GM21390 (cell line): ENCODE results near the gene PLCL2.
A peak's percentile ranks its signal among the peaks of the same experiment; 100 is the strongest.

ENCODE experiments used
- ATAC-seq: cut with Tn5 transposase; IDR thresholded peaks from one replicate; pipeline ENCODE4 v1.9.1; 2021; ENCODE audit not compliant: unreplicated experiment

Gene PLCL2

GRCh38 chr3:17007284-17007683 is 122.5 kb downstream of the PLCL2 start:
- no peak for ATAC-seq

- ATAC-seq, result no peak
Observed at GRCh38 chr3:17009826-17010225, 125.1 kb downstream of the PLCL2 start.

DNA sequence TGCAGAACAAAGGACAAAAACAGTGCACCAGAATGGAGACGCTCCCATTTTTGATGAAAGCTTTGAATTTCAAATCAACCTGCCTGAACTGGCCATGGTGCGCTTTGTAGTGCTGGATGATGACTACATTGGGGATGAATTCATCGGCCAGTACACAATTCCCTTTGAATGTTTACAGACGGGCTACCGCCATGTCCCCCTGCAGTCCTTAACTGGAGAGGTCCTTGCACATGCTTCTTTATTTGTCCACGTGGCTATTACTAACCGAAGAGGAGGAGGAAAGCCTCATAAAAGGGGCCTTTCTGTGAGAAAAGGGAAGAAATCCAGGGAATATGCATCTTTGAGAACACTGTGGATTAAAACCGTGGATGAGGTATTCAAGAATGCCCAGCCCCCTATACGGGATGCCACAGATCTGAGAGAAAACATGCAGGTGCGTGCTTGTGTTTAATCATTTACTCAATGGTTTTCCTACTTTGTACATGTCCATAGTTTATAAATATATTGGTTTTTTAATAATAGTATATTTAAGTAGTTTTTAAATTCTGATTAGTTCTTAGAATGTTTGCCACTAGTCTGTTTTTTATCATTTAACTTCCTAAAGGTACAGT is 127.1 kb downstream of the PLCL2 start:
- no peak for ATAC-seq

- ATAC-seq, result no peak
Observed at GRCh38 chr3:17013050-17013449, 128.3 kb downstream of the PLCL2 start.

GRCh38 chr3:17013571-17013970 is 128.8 kb downstream of the PLCL2 start:
- ATAC-seq, result no peak

DNA sequence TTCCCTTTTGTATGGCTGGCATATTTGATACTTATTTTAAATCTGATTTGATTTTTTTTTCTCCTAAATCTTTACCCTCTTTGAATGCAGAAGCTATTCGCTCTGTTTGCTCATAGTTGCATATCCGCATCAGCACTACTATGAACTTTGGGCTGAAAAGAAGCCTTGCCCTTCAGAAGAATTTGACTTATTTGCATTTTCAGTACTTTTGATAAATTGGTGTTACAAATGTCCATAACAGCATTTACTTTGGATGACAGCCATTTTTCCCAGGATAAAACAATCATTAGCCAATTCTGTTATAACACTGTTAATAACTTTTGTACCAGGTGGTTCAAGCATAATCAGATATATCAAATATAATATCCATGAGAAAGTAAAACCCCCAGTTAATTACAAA is 129.5 kb downstream of the PLCL2 start:
- no peak for ATAC-seq

DNA sequence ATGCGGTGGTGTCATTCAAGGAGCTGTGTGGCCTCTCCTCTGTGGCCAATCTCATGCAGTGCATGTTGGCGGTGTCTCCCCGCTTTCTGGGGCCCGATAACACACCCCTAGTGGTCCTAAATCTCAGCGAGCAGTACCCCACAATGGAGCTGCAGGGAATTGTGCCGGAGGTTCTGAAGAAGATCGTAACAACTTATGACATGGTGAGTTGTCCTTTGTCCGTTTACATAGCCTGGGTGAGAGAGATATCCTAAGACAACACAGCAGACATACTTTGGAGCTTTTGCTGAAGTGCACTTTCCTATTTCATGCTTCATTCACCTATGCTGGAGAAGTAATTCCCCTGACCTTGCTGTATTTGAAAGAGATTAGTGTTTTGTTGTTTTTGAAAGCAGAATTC is 130.0 kb downstream of the PLCL2 start:
- ATAC-seq, result no peak

GRCh38 chr3:17021614-17022013 is 136.9 kb downstream of the PLCL2 start:
- no peak for ATAC-seq

- ATAC-seq, result peak; percentile 94
Observed at GRCh38 chr3:17023006-17023664, 138.4 kb downstream of the PLCL2 start.

- no peak for ATAC-seq
Observed at GRCh38 chr3:17025594-17026139, 140.9 kb downstream of the PLCL2 start.

DNA sequence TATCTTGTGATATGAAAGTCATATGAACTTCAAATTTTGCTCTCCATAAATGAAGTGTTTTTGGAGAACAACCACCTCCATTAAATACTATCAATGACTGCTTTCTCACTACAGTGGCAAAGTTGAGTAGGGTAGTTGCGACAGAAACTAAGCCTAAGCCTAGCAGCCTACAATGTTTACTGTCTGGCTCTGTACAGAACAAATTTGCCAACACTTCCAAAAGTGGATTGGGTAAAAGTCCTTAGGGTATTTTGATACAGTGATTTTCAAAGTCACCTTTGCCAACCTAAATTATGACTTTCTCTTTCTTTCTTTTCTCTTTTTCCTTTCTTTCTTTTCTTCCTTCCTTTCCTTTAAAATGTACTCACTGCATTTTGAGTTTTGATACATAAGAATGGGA is 142.6 kb downstream of the PLCL2 start:
- no peak for ATAC-seq

- no peak for ATAC-seq
Observed at GRCh38 chr3:17028363-17028762, 143.6 kb downstream of the PLCL2 start.

GRCh38 chr3:17030438-17030837 is 145.7 kb downstream of the PLCL2 start:
- no peak for ATAC-seq

GRCh38 chr3:17030956-17031652 is 146.3 kb downstream of the PLCL2 start:
- ATAC-seq, result no peak

GRCh38 chr3:17032407-17033034 is 147.8 kb downstream of the PLCL2 start:
- no peak for ATAC-seq

GRCh38 chr3:17033516-17034168 is 148.9 kb downstream of the PLCL2 start:
- ATAC-seq, result no peak

DNA sequence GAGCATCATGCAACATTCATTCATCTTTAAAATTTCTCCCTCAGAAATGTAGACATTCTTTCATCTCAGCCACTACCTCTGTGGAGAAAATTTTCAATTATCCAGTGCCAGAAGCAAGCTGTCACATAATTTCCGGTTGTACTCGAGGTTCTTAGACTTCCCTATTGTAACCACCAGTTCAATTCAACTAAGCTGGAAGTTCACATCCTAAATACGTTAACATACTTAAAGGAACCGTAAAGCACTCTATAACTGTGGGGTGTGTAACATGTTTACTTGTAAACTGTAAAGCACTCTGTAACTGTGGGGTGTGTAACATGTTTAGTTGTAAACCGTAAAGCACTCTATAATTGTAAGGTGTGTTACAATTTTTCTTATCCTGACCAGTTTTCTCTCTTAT is 150.3 kb downstream of the PLCL2 start:
- no peak for ATAC-seq

DNA sequence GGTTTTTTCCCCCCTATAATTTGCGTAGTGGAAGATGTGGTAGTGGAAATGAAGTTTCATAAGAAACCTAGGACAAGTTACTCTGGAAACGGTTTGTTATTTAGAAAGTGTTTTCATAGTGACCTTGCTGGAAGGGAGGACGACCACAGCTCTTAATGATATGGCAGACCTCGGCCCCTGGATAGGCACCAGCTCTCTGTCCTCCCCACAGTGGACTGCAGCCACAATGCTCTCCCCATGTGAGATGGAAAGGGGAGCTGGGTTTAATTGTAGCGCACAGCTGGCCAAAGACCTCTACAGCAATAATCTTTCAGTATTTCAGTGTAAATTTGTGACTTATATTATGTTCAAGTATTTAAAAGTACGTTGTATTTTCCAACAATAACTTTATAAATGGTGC is 151.2 kb downstream of the PLCL2 start:
- no peak for ATAC-seq

DNA sequence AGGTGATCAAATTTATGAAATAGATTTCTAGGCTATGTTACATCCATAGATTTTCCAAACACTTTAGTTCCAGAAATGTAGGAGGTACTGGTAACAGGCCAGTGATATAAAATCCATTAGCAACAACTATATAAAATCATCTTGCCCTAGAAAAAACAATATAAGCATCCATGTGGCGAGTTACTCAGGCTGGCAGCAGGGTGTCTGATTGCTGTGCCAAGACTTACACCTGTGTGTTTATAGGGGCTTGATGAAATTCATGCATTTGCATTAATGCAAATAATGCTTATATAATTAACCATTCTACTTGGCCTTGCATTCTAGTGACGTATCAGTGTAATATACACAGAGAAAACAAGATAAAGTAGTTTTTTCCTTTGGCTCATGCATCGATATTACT is 153.4 kb downstream of the PLCL2 start:
- ATAC-seq, result no peak

DNA sequence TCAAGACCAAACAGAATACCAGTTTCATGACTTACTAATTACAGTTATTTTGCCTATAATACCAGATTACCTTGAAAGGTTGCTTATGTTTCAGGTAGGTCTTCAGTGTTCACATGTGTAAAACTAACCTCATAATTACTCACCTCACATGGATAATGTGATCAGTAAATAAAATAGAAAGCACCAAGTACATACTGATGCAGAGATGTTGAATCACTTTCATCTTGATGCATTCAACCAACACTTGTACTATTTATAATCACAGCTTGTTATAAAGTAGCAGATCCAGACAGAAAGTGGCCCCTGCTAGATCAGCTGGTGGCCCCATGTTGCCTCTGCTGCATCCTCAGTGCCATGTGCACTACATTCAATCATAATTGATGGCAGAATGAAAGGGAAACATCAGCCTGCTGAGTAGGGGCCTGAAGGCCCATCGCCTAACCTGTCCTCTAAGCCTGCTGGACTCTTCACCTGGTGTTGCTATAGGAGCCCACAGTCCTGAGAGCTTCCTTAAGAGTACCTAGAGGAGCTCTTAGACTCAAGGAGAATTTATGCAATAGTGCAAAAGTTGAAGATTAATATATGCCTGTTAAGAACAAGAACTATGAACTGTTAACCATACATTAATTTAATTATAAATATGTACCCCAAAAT is 154.3 kb downstream of the PLCL2 start:
- no peak for ATAC-seq

DNA sequence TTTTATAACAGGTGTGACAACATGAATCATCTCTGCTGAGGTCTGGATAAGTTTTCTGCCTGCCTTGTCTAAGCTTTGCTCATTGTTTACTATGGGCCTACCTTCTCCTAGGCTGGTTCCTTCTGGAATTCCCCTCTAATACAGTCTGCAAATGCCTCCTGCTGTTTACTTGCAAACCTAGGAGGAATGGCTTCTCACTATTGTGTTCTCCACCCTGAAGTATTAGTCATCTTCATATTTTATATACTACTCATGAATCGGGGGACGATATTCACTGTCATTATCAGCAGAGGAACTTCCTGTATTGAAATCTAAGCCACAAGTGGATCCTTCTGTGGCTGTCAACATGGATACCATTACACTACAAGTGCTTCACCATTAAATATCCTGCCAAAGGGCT is 154.8 kb downstream of the PLCL2 start:
- no peak for ATAC-seq
